Liver (tissue), 3 donors: Measurements from ENCODE around the gene CBFA2T3.

ENCODE experiments used
- CTCF ChIP-seq: fragments of 150-350 bp; IDR thresholded peaks from 2 replicates; pipeline ENCODE4 v1.5.1; 2017; ENCODE audit warnings: improper control_type of control experiment, low read depth, low read length; ENCODE audit not compliant: missing input control
- RXRA ChIP-seq, 2 donors: IDR thresholded peaks; 2 replicates each; pipeline ENCODE4 v1.6.1; 2017 to 2018; ENCODE audit warnings: antibody characterized with exemption in 2 of 2, mild to moderate bottlenecking in 1 of 2
- donor health status: healthy.
- donor health status: healthy.

- TF ChIP-seq RXRA (IDR thresholded peaks at IDR 0.05) (no peak), CTCF (no peak)
These were observed 64.5 kb downstream of the CBFA2T3 start for GRCh38 chr16:88912556-88912955.
